Measurements from ENCODE around the gene PPP1R27.

The PPP1R27 gene

DNA sequence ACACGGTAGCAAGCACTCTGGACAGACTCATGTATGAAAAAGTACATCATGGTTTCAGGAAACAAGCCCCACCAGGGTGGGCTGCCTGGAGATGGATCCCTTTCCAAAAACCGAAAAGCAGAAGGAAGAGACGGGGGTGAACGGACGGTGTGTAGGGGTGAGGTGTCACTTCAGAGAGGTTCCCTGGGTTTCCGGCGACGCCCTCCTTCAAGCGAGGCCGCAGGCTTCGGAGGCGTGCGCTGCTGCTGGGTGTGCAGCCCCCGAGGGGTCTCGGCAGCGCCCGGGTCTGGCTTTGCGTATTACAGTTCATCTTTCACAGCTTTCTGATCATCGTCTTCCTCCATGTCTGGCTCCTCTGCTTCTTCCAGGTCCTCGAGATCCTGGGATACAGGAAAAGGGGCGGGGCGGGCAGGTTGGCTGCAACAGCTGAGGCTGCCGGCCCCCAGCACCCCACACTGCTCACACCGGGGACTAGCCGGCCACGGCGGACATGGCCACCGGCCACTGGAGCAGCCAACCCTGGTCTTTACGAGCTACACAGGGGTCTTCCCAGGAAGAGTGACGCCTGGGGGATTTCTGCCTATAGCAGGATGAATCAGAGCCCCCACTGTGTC lies 9.0 kb upstream of the PPP1R27 start:
- TF ChIP-seq REST (IDR thresholded peaks at IDR 0.05; ENCODE audit: insufficient read depth in 1 of 2, low read depth in 2 of 2, low read length in 2 of 2) (no peak), SIN3A (IDR thresholded peaks at IDR 0.05; ENCODE audit: borderline replicate concordance, insufficient read depth, low read length) (no peak)

DNA sequence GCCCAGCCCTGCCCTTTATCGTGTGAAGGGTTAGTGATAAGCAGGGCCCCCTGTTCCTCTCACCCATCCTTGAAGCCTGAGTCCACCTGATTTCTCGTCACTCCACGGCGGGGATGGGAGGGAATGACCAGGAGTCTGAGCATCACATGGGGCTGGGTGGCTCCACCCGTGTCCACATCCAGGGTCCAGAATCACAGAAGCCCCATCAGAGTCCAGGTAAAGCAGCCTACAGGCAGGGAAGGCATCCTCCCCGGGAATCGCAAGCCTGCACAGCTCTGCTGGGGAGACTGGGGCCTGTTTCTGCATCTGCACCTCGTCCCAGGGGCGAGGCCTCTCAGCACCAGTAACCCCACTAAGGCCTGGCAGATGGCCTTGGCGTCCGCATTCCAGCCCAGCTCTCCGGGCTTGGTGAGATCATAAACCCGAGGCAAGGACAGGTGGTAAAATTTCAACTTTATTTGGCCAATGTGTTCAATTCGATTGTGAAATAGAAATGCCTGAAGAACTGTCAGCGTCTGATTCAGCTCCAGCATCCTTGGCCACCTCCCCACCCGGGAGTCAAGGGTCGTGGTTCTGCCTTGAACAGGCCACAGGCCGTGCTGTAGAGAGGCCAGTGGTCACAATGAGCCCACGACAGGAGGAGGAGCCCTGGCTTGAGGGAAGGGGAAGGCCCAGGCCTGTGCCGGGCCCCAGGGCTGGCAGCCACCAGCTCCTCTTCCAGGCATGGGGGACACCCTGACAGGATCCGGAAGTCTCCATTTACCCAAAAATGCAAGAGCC lies 8.1 kb upstream of the PPP1R27 start:
- TF ChIP-seq FOXP2 (optimal IDR thresholded peaks at IDR 0.05; ENCODE audit: borderline replicate concordance, extremely low read depth, extremely low read length, insufficient read depth): no peak
- no peak for TF ChIP-seq REST (IDR thresholded peaks at IDR 0.05; ENCODE audit: insufficient read depth in 1 of 2, low read depth in 2 of 2, low read length in 2 of 2)
- TF ChIP-seq TAF1 (IDR thresholded peaks at IDR 0.05; ENCODE audit: borderline replicate concordance, insufficient read depth, low read length): no peak
- no peak; the same call in 1 of the 2 replicates for TF ChIP-seq POLR2AphosphoS5 (IDR thresholded peaks at IDR 0.05; ENCODE audit: low read depth, low read length)
- no peak for TF ChIP-seq SIN3A (IDR thresholded peaks at IDR 0.05; ENCODE audit: borderline replicate concordance, insufficient read depth, low read length)

DNA sequence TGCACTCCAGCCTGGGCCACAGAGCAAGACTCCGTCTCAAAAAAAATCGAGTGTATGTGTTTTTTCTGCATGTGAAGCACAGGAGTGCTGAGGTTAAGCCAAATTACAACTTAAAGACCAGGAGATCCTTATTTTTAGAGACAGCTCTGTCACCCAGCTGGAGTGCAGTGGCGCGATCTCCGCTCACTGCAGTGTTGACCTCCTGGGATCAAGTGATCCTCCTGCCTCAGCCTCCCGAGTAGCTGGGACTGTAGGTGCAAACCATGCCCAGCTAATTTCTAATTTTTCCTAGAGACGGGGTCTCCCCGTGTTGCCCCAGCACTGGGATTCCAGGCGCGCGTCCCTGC lies 7.5 kb upstream of the PPP1R27 start:
- no peak for TF ChIP-seq TAF1 (IDR thresholded peaks at IDR 0.05; ENCODE audit: borderline replicate concordance, insufficient read depth, low read length)
- TF ChIP-seq FOXP2 (optimal IDR thresholded peaks at IDR 0.05; ENCODE audit: borderline replicate concordance, extremely low read depth, extremely low read length, insufficient read depth): no peak
- TF ChIP-seq POLR2AphosphoS5 (IDR thresholded peaks at IDR 0.05; ENCODE audit: low read depth, low read length): no peak; the same call in 1 of the 2 replicates
- TF ChIP-seq REST (IDR thresholded peaks at IDR 0.05; ENCODE audit: insufficient read depth in 1 of 2, low read depth in 2 of 2, low read length in 2 of 2): no peak
- no peak for TF ChIP-seq SIN3A (IDR thresholded peaks at IDR 0.05; ENCODE audit: borderline replicate concordance, insufficient read depth, low read length)

- TF ChIP-seq POLR2AphosphoS5 (IDR thresholded peaks at IDR 0.05; ENCODE audit: low read depth, low read length) (no peak; the same call in 1 of the 2 replicates), SIN3A (IDR thresholded peaks at IDR 0.05; ENCODE audit: borderline replicate concordance, insufficient read depth, low read length) (no peak), REST (IDR thresholded peaks at IDR 0.05; ENCODE audit: insufficient read depth in 1 of 2, low read depth in 2 of 2, low read length in 2 of 2) (no peak), TAF1 (IDR thresholded peaks at IDR 0.05; ENCODE audit: borderline replicate concordance, insufficient read depth, low read length) (no peak), FOXP2 (optimal IDR thresholded peaks at IDR 0.05; ENCODE audit: borderline replicate concordance, extremely low read depth, extremely low read length, insufficient read depth) (no peak)
These were observed 7.0 kb upstream of the PPP1R27 start for GRCh38 chr17:81841866-81842265.

Measured in PFSK-1 (cell line).